HL-60 (cell line): ENCODE data around the gene SSH2.

Experiments
- DNase-seq, 2 experiments: peaks; one replicate each; pipeline ENCODE4 v3.0.0-alpha.2; 2010 to 2020; ENCODE audit warnings: low read depth in 1 of 2, low spot score in 1 of 2
- H3K27ac ChIP-seq: fragments of 250-450 bp; sonication (Bioruptor Pico); replicated peaks from 2 replicates; pipeline ENCODE4 v1.5.1; 2020; ENCODE audit warnings: mild to moderate bottlenecking, moderate library complexity
- H3K27me3 ChIP-seq: fragments of 250-450 bp; sonication (Bioruptor Pico); 2 replicates; pipeline ENCODE4 v1.5.1; 2021; ENCODE audit warnings: mild to moderate bottlenecking, moderate library complexity; ENCODE audit not compliant: insufficient read depth, poor library complexity, severe bottlenecking
- H3K4me3 ChIP-seq: replicated peaks from 2 replicates; pipeline ENCODE4 v1.5.1; 2011; ENCODE audit warnings: mild to moderate bottlenecking, control low read depth, low read length; ENCODE audit not compliant: insufficient read depth
- CTCF ChIP-seq: IDR thresholded peaks from one replicate; pipeline ENCODE4 v1.5.1; 2011; ENCODE audit warnings: low read length, control low read depth, inconsistent platforms; ENCODE audit not compliant: insufficient read depth
- GABPA ChIP-seq: IDR thresholded peaks from 2 replicates; pipeline ENCODE4 v1.6.1; 2012; ENCODE audit warnings: low read depth
- POLR2AphosphoS5 ChIP-seq: IDR thresholded peaks from 2 replicates; pipeline ENCODE4 v1.6.1; 2012; ENCODE audit warnings: low read depth
- REST ChIP-seq: IDR thresholded peaks from 2 replicates; pipeline ENCODE4 v1.6.1; 2012; ENCODE audit warnings: low read depth; ENCODE audit not compliant: insufficient replicate concordance
- SPI1 ChIP-seq: IDR thresholded peaks from 2 replicates; pipeline ENCODE4 v1.6.1; 2012; ENCODE audit warnings: low read depth, mild to moderate bottlenecking, borderline replicate concordance

SSH2 gene

GRCh38 chr17:29835435-29836351, 94.3 kb downstream of the SSH2 start:
- Histone ChIP-seq H3K4me3 (no peak overlapping the region), H3K27ac (peak overlapping the region; percentile 39)
- no peak for TF ChIP-seq CTCF
- no peak for TF ChIP-seq REST
- TF ChIP-seq SPI1: peak; percentile 36; the same call in 1 of the 2 replicates
- TF ChIP-seq POLR2AphosphoS5: no peak
- no peak for TF ChIP-seq GABPA

GRCh38 chr17:29833801-29834200, 96.2 kb downstream of the SSH2 start:
- H3K27me3 ChIP-seq: no peaks in the 10 kb centered on the region
- TF ChIP-seq CTCF: no peak
- no peak for TF ChIP-seq SPI1
- TF ChIP-seq REST: no peak
- DNase-seq: no peak
- H3K27ac ChIP-seq: no peak overlapping the region
- H3K4me3 ChIP-seq: no peak overlapping the region

More at GRCh38 chr17:29835435-29836351, 94.3 kb downstream of the SSH2 start:
- no peak for DNase-seq
- H3K27me3 ChIP-seq: no peaks in the 10 kb centered on the region

- Histone ChIP-seq H3K27me3 (no peaks in the 10 kb centered on the region), H3K27ac (no peak overlapping the region), H3K4me3 (no peak overlapping the region)
- DNase-seq: no peak
- TF ChIP-seq CTCF (no peak), SPI1 (no peak), REST (no peak), POLR2AphosphoS5 (no peak), GABPA (no peak)
Measured at GRCh38 chr17:29828676-29829284, 101.2 kb downstream of the SSH2 start.
